ENCODE results near the gene WDR35. TPM values are rescaled to one million over a fixed set of nuclear protein-coding genes. Genes with fewer than 3 reads are reported as not detected.

Gene WDR35
- total RNA-seq, 2 experiments from 2014 or later = 5.6 to 5.9 TPM

DNA sequence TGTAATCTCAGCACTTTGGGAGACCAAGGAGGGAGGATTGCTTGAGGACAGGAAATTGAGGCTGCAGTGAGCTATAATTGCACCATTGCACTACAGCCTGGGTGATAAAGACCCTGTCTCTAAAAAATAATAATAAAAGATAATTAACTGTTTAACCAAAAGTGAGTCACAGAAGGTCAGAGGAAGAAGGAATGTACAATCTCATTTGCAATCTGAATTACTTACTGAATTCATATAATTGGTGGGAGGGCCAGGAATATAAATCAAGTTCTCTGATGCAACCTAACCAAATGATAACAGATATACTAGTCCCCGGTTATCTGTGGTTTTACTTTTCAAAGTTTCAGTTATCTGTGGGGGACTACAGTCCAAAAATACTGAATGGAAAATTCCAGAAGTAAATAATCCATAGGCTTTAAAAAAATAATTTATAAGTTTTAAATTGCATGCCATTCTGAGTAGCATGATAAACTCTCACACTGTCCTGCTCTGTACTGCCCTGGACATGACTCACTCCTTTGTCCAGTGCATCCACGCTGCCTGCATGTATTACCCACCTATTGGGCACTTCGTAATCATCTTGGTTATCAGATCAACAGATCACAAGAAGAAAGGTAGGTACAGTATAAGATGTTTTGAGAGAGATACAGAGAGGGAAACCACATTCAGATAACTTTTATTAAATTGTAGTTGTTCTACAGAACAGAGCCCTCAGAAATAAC, 35.3 kb upstream of the WDR35 start:
- no peak for ATAC-seq
- no peaks in the 10 kb centered on the region for H3K27me3 Mint-ChIP-seq
- intact Hi-C loops (cut with micrococcal nuclease) = no loop called here
- no peak overlapping the region for H3K27ac Mint-ChIP-seq
- DNase-seq = no peak
- peaks cover 20% of the 10 kb centered on the region for H3K9me3 Mint-ChIP-seq
- CTCF ChIA-PET = no interaction called here
- H3K4me1 Mint-ChIP-seq (ENCODE audit: low read depth) = no peaks in the 10 kb centered on the region
- TF ChIP-seq, protein P1, sequence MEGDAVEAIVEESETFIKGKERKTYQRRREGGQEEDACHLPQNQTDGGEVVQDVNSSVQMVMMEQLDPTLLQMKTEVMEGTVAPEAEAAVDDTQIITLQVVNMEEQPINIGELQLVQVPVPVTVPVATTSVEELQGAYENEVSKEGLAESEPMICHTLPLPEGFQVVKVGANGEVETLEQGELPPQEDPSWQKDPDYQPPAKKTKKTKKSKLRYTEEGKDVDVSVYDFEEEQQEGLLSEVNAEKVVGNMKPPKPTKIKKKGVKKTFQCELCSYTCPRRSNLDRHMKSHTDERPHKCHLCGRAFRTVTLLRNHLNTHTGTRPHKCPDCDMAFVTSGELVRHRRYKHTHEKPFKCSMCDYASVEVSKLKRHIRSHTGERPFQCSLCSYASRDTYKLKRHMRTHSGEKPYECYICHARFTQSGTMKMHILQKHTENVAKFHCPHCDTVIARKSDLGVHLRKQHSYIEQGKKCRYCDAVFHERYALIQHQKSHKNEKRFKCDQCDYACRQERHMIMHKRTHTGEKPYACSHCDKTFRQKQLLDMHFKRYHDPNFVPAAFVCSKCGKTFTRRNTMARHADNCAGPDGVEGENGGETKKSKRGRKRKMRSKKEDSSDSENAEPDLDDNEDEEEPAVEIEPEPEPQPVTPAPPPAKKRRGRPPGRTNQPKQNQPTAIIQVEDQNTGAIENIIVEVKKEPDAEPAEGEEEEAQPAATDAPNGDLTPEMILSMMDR (IDR thresholded peaks at IDR 0.05) = no peak
- no peak overlapping the region for H3K4me3 Mint-ChIP-seq
- POLR2A ChIA-PET = no interaction called here
- H3K36me3 Mint-ChIP-seq (ENCODE audit: low read depth) = peaks cover 34% of the 10 kb centered on the region

DNA sequence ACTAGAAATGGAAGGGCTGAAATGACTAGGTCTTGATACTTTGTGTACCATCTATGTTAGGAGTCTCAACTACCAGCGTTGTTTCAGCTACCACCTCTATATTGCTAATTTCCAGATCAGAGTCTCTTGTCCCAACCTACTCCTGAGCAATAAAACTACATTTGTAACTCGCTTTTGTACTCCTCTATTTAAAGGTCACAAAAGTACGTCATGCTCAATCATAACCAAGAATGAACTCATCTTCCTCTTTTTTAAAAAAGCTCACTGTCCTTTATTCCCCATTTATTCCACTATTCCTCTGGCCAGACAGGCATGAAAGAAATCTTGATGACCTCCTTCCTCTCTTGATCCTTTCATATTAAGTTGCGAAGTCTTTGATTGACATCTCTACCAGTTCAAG, 33.8 kb upstream of the WDR35 start:
- ChIA-PET POLR2A (no interaction called here), CTCF (interaction anchor here (1.6 kb wide), 1 partner anchor 9 kb away, joined by 4 read pairs; no protein-coding TSS in a partner anchor)
- DNase-seq (no peak), ATAC-seq (no peak)
- TF ChIP-seq, protein P1 (IDR thresholded peaks at IDR 0.05) = no peak
- intact Hi-C loops (cut with micrococcal nuclease) = no loop called here
- no peaks in the 10 kb centered on the region for H3K27me3 Mint-ChIP-seq
- peaks cover 25% of the 10 kb centered on the region for H3K9me3 Mint-ChIP-seq
- no peak overlapping the region for H3K4me3 Mint-ChIP-seq
- H3K4me1 Mint-ChIP-seq (ENCODE audit: low read depth) = no peaks in the 10 kb centered on the region
- H3K27ac Mint-ChIP-seq = no peak overlapping the region
- H3K36me3 Mint-ChIP-seq (ENCODE audit: low read depth) = peaks cover 21% of the 10 kb centered on the region

DNA sequence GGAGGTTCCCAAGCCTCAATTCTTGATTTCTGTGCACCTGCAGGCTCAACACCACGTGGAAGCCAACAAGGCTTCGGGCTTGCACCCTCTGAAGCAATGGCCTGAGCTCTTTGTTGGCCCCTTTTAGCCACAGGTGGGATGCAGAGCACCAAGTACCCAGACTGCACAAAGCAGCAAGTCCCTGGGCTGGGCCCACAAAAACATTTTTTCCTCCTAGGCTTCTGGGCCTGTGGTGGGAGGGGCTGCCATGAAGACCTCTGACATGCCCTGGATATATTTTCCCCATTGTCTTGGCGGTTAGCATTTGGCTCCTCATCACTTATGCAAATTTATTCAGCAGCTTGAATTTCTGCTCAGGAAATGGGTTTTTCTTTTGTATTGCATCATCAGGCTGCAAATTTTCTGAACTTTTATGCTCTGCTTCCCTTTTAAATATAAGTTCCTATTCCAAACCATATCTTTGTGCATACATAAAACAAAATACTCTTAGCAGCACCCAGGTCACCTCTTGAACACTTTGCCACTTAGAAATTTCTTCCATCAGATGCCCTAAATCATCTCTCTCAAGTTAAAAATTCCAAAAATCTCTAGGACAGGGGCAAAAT, 31.6 kb upstream of the WDR35 start:
- Mint-ChIP-seq H3K27me3 (no peaks in the 10 kb centered on the region), H3K9me3 (peaks cover 25% of the 10 kb centered on the region), H3K4me3 (no peak overlapping the region), H3K36me3 (ENCODE audit: low read depth) (peaks cover 10% of the 10 kb centered on the region), H3K4me1 (ENCODE audit: low read depth) (no peaks in the 10 kb centered on the region), H3K27ac (no peak overlapping the region)
- DNase-seq (no peak), ATAC-seq (no peak)
- ChIA-PET POLR2A (no interaction called here), CTCF (no interaction called here)
- intact Hi-C loops (cut with micrococcal nuclease) = no loop called here
- TF ChIP-seq, protein P1 (IDR thresholded peaks at IDR 0.05) = no peak

DNA sequence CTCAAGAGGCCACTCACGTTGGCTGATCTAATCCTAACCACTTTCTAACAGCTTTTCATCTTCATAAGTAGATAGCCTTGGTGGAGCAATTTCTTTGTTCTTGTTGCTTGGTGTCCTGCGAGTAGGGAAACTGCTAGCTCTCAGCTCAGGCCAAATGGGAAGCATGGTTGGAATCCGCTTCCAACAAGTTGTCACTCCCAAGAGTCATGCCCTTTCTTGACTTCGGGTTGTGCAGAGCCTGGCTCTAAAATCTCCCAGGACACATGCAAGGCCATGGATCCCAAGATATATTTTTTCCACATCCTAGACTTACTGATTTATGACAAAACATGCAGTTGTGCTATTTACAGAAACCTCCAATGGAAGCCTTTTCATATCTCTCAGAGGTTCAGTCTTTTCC, 29.8 kb upstream of the WDR35 start:
- DNase-seq (no peak), ATAC-seq (no peak)
- Mint-ChIP-seq H3K4me1 (ENCODE audit: low read depth) (no peaks in the 10 kb centered on the region), H3K9me3 (peaks cover 25% of the 10 kb centered on the region), H3K36me3 (ENCODE audit: low read depth) (peaks cover 10% of the 10 kb centered on the region), H3K27me3 (peaks cover 1% of the 10 kb centered on the region), H3K4me3 (no peak overlapping the region), H3K27ac (no peak overlapping the region)
- intact Hi-C loops (cut with micrococcal nuclease) = no loop called here
- TF ChIP-seq, protein P1 (IDR thresholded peaks at IDR 0.05) = no peak
- POLR2A ChIA-PET = interaction anchor here (0.6 kb wide), 1 partner anchor 49 kb away, joined by 3 read pairs; no protein-coding TSS in a partner anchor
- CTCF ChIA-PET = interaction anchor here (1.0 kb wide), 1 partner anchor 78 kb away, joined by 3 read pairs; no protein-coding TSS in a partner anchor

DNA sequence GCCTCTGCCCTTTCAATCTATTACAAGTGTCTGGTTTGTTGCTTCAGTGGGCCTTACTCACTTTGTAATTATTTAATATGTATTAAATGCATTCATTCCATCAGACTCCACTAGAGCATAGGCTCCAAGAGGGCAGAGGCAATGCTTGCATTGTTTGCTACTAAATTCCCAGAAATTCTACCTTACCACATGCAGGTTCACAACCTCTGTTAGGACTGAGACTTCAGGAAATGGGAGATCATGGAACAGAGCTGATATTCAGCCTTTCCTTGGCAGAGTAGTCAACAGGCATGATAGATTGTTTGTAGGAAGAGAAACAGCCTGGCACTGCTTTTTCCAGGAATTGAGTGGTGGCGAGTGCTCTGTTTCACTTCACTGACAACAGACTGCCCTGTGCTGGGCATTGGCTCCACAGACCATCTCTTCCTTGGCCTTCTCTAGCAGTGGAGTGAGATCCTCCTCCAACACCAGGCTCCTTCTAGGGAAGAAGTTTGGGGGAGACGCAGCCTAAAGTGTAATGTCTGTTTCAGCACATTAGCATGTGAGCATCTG, 28.8 kb upstream of the WDR35 start:
- ChIA-PET CTCF (no interaction called here), POLR2A (no interaction called here)

More for the DNA sequence above, 28.8 kb upstream of the WDR35 start:
- Mint-ChIP-seq H3K27ac (no peak overlapping the region), H3K4me3 (no peak overlapping the region), H3K27me3 (peaks cover 10% of the 10 kb centered on the region), H3K4me1 (ENCODE audit: low read depth) (no peaks in the 10 kb centered on the region), H3K9me3 (peaks cover 28% of the 10 kb centered on the region), H3K36me3 (ENCODE audit: low read depth) (peaks cover 10% of the 10 kb centered on the region)
- DNase-seq (no peak), ATAC-seq (no peak)
- TF ChIP-seq, protein P1 (IDR thresholded peaks at IDR 0.05) = no peak
- intact Hi-C loops (cut with micrococcal nuclease) = no loop called here

Measured in activated CD8-positive, alpha-beta T cell treated with anti-CD3 and anti-CD28 coated beads for 36 hours (primary cell).